KG1 (cell line): ENCODE results near the gene NUDC.

Experiments used
- DNase-seq: peaks from one replicate; lab custom pipeline; 2025; lab: John Stamatoyannopoulos, UW

Gene NUDC

GRCh38 chr1:26951216-26951615 lies 29.7 kb downstream of the NUDC start:
- DNase-seq: no peak

DNA sequence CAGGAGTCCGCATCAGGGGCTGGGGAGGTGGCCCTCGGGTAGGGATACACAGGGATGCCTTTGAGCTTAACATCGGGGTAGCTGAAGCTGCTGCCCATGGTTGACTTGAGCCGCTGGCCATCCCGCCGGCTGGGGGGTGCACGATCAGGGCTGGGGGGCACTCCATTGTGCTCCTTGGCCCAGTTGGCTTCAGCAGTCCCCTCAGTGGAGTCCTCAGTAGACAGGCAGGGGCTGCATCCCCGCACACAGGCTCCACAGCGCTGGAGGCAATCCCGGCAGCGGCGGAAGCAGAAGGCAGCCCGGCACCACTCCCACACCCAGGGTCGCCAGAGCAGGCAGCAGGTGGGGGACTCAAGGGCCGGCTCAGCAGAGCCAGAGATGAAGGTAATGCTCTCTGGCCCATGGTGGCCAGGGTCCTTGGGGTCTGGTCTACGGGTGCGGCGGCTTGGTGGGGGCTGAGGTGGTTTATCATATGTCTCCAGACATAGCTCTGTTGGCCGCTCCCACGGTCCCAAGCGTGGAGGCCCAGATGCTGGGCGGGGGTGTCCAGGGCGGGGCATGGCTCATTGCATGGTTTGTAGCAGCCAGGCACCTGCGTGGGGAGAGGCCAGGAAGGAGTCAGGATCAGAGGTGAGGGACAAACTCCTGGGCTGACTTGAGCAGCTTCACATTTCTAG lies 30.4 kb downstream of the NUDC start:
- no peak for DNase-seq

- no peak for DNase-seq
These were observed 31.8 kb downstream of the NUDC start for GRCh38 chr1:26953374-26953773.

DNA sequence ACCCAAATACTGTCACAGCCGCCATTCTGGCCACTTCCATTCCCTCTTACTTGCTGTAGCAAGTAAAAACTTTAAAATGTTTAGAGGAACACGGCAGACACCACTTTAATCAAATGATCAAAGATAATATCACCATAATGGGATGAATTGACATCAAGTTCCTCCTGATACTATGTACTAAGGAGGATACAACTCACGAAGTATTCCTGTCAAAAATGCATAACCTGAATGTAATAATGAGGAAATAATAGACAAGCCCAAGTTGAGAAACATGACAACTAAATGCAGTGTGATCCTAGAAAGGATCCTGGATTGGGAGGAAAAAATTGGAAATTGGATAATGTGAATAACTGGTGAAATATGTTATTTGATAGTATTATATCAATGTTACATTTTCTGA lies 34.8 kb downstream of the NUDC start:
- no peak for DNase-seq

- DNase-seq: no peak
These were observed 35.8 kb downstream of the NUDC start for GRCh38 chr1:26957306-26957705.

DNA sequence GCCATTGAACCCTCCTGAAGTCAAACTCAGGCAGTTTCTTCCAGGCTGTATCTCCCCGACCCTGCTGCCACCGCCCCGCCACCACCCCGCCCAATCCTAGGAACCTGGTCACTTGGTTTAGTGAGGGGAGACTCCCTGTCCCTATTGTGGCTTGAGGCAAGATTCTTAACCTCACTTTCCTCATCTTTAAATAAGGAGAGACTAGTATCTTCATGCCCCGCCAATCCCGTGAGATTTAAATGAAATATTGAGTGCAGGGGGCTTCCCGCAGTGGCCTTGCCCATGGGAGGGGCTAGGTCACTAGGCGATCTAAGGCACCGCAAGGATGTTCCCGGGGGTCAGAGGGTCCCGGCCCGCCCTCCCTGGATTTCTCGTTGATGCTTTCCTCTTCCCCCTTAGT lies 37.7 kb downstream of the NUDC start:
- no peak for DNase-seq

- DNase-seq: no peak
These were observed 38.4 kb downstream of the NUDC start, which contains the start of gene KDF1 for GRCh38 chr1:26959722-26960624. Gene KDF1, minus strand, starts transcription at chr1:26960468. Its CDS starts 8,088 bp downstream, at chr1:26952380.

- DNase-seq: no peak
These were observed 39.1 kb downstream of the NUDC start for GRCh38 chr1:26960625-26960966.

GRCh38 chr1:26961826-26962225 lies 40.3 kb downstream of the NUDC start:
- DNase-seq: no peak

GRCh38 chr1:26965213-26965612 lies 43.7 kb downstream of the NUDC start:
- no peak for DNase-seq

GRCh38 chr1:26965628-26966027 lies 44.1 kb downstream of the NUDC start:
- DNase-seq: no peak

DNA sequence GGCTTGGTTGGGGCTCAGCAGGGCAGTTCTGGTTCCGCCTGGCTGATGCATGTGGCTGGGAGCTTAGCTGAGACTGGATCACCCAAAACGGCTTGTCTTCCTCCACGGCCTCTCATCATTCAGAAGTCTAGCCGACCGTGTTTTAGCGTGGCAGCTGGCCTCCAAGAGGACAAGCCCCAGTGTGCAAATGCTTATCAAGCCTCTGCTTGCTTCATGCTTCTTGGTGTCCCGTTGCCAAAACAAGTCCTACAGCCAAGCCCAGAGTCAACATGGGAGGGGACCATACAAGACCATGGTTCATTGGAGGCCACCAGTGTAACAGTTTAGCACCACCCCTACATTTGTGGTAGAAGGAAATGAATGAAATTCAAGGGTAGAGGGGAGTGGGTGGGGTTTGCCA lies 49.3 kb downstream of the NUDC start:
- no peak for DNase-seq

GRCh38 chr1:26971590-26971989 lies 50.0 kb downstream of the NUDC start:
- no peak for DNase-seq

DNA sequence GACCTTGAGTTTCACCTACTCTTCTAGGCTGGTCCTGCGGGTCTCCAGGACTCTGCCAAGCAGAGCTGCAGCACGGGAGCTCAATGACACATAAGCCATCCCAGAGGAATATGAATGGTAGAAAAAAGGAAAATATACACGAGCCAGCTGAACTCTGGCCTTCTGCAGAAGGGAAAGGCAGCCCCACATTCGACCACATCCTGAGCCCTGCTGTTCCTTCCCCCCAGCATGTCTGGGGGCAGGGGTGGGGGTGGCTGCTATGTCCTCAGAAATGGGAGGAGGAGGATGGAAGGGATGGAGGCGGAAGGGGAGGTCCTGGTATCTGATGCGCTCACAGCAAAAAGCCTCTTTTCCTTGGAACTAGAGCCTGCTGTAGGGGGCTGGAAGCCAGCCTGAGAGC lies 50.8 kb downstream of the NUDC start:
- DNase-seq: no peak

DNA sequence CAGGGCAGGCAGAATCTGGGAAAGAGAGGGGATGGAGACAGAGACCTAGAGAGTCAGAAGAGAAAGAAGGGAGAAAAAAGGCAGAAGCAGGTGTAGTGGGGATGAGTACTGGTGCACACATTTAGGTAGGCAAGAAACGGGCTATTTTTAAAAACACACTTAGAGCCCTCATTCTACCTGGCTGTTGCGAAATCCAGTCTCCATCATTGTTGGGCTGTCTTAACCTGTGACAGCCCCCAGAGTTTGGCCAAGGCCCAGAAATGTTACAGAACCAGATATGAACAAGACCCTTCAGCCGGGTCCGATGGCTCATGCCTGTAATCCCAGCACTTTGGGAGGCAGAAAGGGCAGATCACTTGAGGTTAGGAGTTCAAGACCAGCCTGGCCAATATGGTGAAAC lies 51.3 kb downstream of the NUDC start:
- DNase-seq: no peak

GRCh38 chr1:26976621-26977510 lies 55.3 kb downstream of the NUDC start:
- DNase-seq: no peak

DNA sequence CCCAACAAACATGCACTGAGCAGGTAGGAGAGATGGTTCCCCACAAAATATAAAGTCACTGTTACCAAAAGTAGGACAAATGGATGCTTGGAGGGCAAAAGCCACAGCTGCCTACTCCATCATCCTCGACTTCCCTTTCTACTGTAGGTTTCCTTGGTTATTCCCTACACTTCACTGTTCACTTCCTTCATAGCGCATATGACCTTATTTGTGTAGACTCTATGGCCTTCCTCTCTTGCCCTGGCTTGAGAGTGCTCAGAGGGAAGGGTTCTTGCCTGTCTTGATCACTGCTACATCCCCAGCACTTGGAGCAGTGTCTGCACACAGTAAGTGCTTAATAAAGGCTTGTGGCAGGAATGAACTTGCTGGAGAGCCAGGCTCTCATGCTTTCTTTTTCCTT lies 57.4 kb downstream of the NUDC start:
- no peak for DNase-seq

GRCh38 chr1:26981146-26981846 lies 59.8 kb downstream of the NUDC start:
- DNase-seq: no peak

DNA sequence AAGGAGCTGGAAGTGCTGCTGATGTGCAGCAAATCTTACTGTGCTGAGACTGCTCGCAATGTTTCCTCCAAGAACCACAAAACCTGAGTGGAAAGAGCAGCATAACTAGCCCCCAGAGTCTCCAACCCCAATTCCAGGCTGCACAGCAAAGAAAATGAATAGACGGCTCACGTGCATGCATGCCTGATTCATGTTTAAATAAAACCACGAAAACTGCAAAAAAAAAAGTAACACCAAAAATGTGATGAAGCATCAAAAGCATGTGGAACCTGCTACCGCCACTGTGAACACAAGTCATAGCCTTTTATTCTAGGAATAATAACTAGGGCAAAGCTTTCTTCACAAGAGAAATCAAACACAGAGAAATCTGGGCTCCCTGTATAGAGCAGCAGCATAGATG lies 62.3 kb downstream of the NUDC start:
- DNase-seq: no peak

GRCh38 chr1:26984291-26984690 lies 62.7 kb downstream of the NUDC start:
- no peak for DNase-seq

- DNase-seq: no peak
These were observed 65.1 kb downstream of the NUDC start for GRCh38 chr1:26986658-26987057.
